Testis (tissue), 3 donors: ENCODE results near the gene TFG. TPM values are rescaled to one million over a fixed set of nuclear protein-coding genes. Genes with fewer than 3 reads are reported as not detected.

Source experiments
- DNase-seq: peaks from one replicate; pipeline ENCODE4 v3.0.0-alpha.2; 2019
- H3K27ac ChIP-seq, 2 donors: fragments of 200-600 bp; sonication (generic); one replicate each; pipeline ENCODE4 v1.5.1; 2019
- H3K27me3 ChIP-seq: fragments of 200-600 bp; sonication (generic); one replicate; pipeline ENCODE4 v1.5.1; 2019
- H3K36me3 ChIP-seq: fragments of 200-600 bp; sonication (generic); one replicate; pipeline ENCODE4 v1.5.1; 2017; ENCODE audit warnings: low read depth; ENCODE audit errors: missing control alignments
- H3K4me1 ChIP-seq: fragments of 200-600 bp; sonication (generic); one replicate; pipeline ENCODE4 v1.5.1; 2019
- H3K4me3 ChIP-seq, 2 donors: fragments of 200-600 bp; sonication (generic); one replicate each; pipeline ENCODE4 v1.5.1; 2017 to 2019
- H3K9me3 ChIP-seq: fragments of 200-600 bp; sonication (generic); one replicate; pipeline ENCODE4 v1.5.1; 2017
- CTCF ChIP-seq, 3 experiments: fragments of 450-650 bp in 2 of 3; fragments of 200-600 bp in 1 of 3; sonication (generic) in 1 of 3; IDR thresholded peaks; one replicate each; pipeline ENCODE4 v1.5.1; 2016 to 2019; ENCODE audit warnings: antibody characterized with exemption in 3 of 3, mild to moderate bottlenecking in 2 of 3, moderate library complexity in 1 of 3
- POLR2A ChIP-seq: fragments of 450-650 bp; IDR thresholded peaks from one replicate; pipeline ENCODE4 v1.6.1; 2017; ENCODE audit warnings: antibody characterized with exemption, mild to moderate bottlenecking, moderate library complexity
- WGBS, 2 donors: methylation state at CpG; one replicate each; pipeline ENCODE4 v1.1.5; 2018; 5-methylcytosine and 5-hydroxymethylcytosine counted together
- intact Hi-C: fragments of 100-400 bp; cut with DNase I; formaldehyde crosslinking; loops from one replicate; pipeline ENCODE4 v1.15.1; 2023; ENCODE audit warnings: low total_unique reads
- polyA plus RNA-seq: library from polyadenylated mRNA; stranded (reverse); fragments of 350-450 nt; fragmentation: Illumina TruSeq; extraction: RNeasy Lipid Tissue Mini Kit (QIAGEN cat#74804); gene quantifications from one replicate; pipeline ENCODE4 v1.2.3, GENCODE V29; 2014; ENCODE audit warnings: low read depth, low replicate concordance; ENCODE audit not compliant: insufficient read depth
- total RNA-seq, 2 donors: library from RNA; depleted of rRNA; stranded (reverse); fragments of >200 nt; gene quantifications; one replicate each; pipeline ENCODE4 v1.2.3, GENCODE V29; 2016

The TFG gene
- total and polyA plus RNA-seq, 3 donors from 2014 or later: 107 to 116 (median 107) TPM

GRCh38 chr3:100798012-100798411 lies 88.7 kb downstream of the TFG start:
- Histone ChIP-seq H3K4me1 (no peaks in the 10 kb centered on the region), H3K9me3 (no peaks in the 10 kb centered on the region), H3K36me3 (no peaks in the 10 kb centered on the region), H3K27me3 (no peaks in the 10 kb centered on the region), H3K4me3 (no peak overlapping the region), H3K27ac (no peak overlapping the region)
- 61 to 65% methylated on average over 1 of the region's 1 CpG for WGBS, 2 donors
- no peak for TF ChIP-seq POLR2A
- TF ChIP-seq CTCF (IDR thresholded peaks at IDR 0.05): no peak
- intact Hi-C loops: no loop called here
- no peak for DNase-seq

Other genes with a start within 250 kb of the TFG start
- 10 to 100 TPM; 12.2 to 18.3 TPM for gene TMEM45A, start 216.9 kb upstream of the TFG start, total RNA-seq
- gene TMEM45A, start 216.9 kb upstream of the TFG start, polyA plus RNA-seq: 56.0 TPM
- under 1 TPM; 0.16 to 0.43 TPM for gene ADGRG7, start 99.9 kb upstream of the TFG start, total RNA-seq
- not detected for gene ADGRG7, start 99.9 kb upstream of the TFG start, polyA plus RNA-seq